ENCODE measurements around the gene ANGEL1.

DNA sequence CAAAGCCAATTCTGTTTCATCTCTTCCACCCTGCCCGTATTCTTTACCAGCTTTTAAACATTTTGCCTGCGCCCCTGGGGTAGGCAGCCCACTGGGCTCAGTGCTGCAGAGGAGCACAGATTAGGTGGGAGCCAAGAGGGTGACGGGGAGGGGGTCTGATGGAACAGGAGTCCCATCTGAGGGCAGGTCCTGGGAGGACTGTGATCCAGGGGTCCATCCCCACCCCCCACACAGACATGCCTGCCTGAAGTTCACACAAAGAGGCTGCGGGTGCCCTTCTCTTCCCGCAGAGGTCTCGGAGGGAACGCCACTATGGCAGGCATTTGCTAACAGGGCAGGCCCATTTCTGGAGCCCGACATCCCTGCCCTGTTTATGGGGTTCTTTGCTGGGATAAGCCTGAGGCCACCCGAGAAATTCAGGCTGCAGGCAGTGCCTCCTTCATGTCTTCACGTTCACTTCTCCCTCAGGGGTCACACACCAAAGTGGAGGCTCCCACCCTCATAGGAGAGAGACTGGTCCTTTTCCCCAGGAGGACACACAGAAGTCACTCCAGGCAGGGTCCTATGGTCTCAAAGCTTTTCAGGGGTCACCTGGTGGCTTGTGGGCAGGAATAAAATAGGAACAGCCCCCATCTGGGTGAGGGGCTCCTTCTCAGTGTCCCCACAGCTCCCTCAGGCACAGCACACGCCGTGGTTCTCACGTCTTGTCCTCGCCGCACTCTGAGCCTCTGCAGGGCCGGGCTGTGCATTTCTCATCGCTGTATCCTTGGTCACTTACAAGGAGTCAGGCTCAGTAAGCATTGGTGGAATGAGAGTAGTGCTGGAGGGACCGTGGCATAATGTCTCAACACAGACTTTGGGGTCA, 38.5 kb downstream of the ANGEL1 start:
- TF ChIP-seq CTCF (IDR thresholded peaks at IDR 0.05) (no peak), POLR2A (IDR thresholded peaks at IDR 0.05) (no peak)

Measured in upper lobe of left lung (tissue), 4 donors.